ENCODE data around the gene KRT23. TPM values are rescaled to one million over a fixed set of nuclear protein-coding genes. Genes with fewer than 3 reads are reported as not detected.

The KRT23 gene
- total RNA-seq, 1 experiment from 2014 or later, result not detected

GRCh38 chr17:40914075-40914855 lies 23.2 kb downstream of the KRT23 start:
- no peak overlapping the region for H3K4me3 Mint-ChIP-seq
- Histone ChIP-seq H4K5ac (ENCODE audit: insufficient read length, low read depth, low read length) (no peak overlapping the region), H3K18ac (ENCODE audit: insufficient read length, low read depth, low read length) (no peak overlapping the region), H4K8ac (replicated peaks; ENCODE audit: insufficient read length, low read depth, low read length) (no peak overlapping the region), H3K56ac (ENCODE audit: insufficient read length, low read depth, low read length) (no peak overlapping the region), H3K27ac (ENCODE audit: insufficient read length, low read depth, low read length) (no peak overlapping the region), H3T11ph (ENCODE audit: low read length) (no peak overlapping the region), H2AFZ (ENCODE audit: low read length) (no peak overlapping the region), H3K23me2 (ENCODE audit: insufficient read length, low read depth, low read length, poor library complexity, severe bottlenecking) (no peaks in the 10 kb centered on the region), H4K91ac (ENCODE audit: insufficient read length, low read depth, low read length) (no peak overlapping the region), H3K79me2 (ENCODE audit: insufficient read depth, low read length) (no peaks in the 10 kb centered on the region), H4K20me1 (ENCODE audit: control insufficient read depth, insufficient read depth, insufficient read length) (no peaks in the 10 kb centered on the region), H2BK5ac (ENCODE audit: insufficient read length, low read length) (no peak overlapping the region), H3K9me3 (ENCODE audit: control insufficient read depth, low read depth, low read length) (no peaks in the 10 kb centered on the region), H3K14ac (ENCODE audit: insufficient read depth, low read length) (no peak overlapping the region), H3K4me2 (ENCODE audit: insufficient read depth, insufficient read length, low read length) (no peak overlapping the region), H2AK5ac (ENCODE audit: insufficient read length, low read length) (no peak overlapping the region), H3K4ac (ENCODE audit: low read depth, low read length) (no peak overlapping the region), H3K79me1 (ENCODE audit: insufficient read depth, low read depth, low read length, poor library complexity, severe bottlenecking) (no peaks in the 10 kb centered on the region), H2BK12ac (ENCODE audit: insufficient read length, low read depth, low read length) (no peak overlapping the region), H2BK20ac (ENCODE audit: low read depth, low read length, poor library complexity, severe bottlenecking) (no peak overlapping the region), H3K23ac (ENCODE audit: insufficient read length, low read depth, low read length) (no peak overlapping the region), H3K4me1 (ENCODE audit: insufficient read depth, low read length) (no peaks in the 10 kb centered on the region), H3K27me3 (ENCODE audit: insufficient read depth, low read length) (no peaks in the 10 kb centered on the region), H2BK120ac (ENCODE audit: low read depth, low read length, poor library complexity, severe bottlenecking) (no peak overlapping the region), H2BK15ac (ENCODE audit: low read depth, low read length) (no peak overlapping the region), H3K9ac (ENCODE audit: extremely low read depth, insufficient read length, low read length) (no peak overlapping the region)
- H3K9me3 Mint-ChIP-seq, result no peaks in the 10 kb centered on the region
- no peaks in the 10 kb centered on the region for H3K36me3 Mint-ChIP-seq (ENCODE audit: insufficient read depth in 1 of 3, low read depth in 3 of 3)
- no peak overlapping the region for H3K27ac Mint-ChIP-seq
- no CpG with 5 or more reads among the region's 3 CpGs for WGBS (ENCODE audit: extremely low coverage, insufficient read length, low lambda C conversion rate)
- DNase-seq, result no peak
- TF ChIP-seq, protein P1, sequence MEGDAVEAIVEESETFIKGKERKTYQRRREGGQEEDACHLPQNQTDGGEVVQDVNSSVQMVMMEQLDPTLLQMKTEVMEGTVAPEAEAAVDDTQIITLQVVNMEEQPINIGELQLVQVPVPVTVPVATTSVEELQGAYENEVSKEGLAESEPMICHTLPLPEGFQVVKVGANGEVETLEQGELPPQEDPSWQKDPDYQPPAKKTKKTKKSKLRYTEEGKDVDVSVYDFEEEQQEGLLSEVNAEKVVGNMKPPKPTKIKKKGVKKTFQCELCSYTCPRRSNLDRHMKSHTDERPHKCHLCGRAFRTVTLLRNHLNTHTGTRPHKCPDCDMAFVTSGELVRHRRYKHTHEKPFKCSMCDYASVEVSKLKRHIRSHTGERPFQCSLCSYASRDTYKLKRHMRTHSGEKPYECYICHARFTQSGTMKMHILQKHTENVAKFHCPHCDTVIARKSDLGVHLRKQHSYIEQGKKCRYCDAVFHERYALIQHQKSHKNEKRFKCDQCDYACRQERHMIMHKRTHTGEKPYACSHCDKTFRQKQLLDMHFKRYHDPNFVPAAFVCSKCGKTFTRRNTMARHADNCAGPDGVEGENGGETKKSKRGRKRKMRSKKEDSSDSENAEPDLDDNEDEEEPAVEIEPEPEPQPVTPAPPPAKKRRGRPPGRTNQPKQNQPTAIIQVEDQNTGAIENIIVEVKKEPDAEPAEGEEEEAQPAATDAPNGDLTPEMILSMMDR (conservative IDR thresholded peaks at IDR 0.05), result no peak
- H3K27me3 Mint-ChIP-seq (ENCODE audit: low read depth), result no peaks in the 10 kb centered on the region
- H3K4me1 Mint-ChIP-seq, result no peaks in the 10 kb centered on the region

All from H9 (cell line).